ENCODE measurements around the gene EVI2B.
"Not testable (repeated sequence)": the region's sequence is repeated elsewhere in the genome, so short reads cannot be mapped to it uniquely, and the experiment has no call there.

Gene EVI2B

DNA sequence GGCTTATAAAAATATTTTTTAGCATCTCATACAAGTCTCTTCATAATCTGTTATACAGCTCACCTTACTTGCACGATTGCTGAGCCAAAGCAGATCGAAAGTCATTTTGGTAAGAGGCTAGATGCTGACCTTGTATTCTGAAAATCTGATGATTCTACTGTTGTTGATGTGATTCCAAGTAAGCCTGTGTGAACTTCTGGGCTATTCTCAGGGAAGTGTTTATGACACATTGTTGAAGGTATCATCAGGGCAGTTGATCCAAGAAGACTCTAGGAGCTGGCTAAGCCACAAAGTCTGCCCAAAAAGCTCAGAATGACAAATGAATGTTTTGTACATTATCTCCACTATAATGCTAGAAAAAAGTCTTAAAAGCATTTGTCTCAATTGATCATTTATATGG is 32.8 kb downstream of the EVI2B start:
- Histone ChIP-seq H3K4me1 (ENCODE audit: control insufficient read depth, insufficient read depth, low read length) (no peaks in the 10 kb centered on the region), H3K36me3 (ENCODE audit: control insufficient read depth, insufficient read depth, low read length) (no peaks in the 10 kb centered on the region), H3K4me3 (ENCODE audit: low read length) (no peak overlapping the region), H3K9me3 (ENCODE audit: control insufficient read depth, low read length) (no peaks in the 10 kb centered on the region), H3K27me3 (ENCODE audit: control insufficient read depth, insufficient read depth, low read length) (no peaks in the 10 kb centered on the region), H3K9ac (ENCODE audit: low read length) (no peak overlapping the region)

DNA sequence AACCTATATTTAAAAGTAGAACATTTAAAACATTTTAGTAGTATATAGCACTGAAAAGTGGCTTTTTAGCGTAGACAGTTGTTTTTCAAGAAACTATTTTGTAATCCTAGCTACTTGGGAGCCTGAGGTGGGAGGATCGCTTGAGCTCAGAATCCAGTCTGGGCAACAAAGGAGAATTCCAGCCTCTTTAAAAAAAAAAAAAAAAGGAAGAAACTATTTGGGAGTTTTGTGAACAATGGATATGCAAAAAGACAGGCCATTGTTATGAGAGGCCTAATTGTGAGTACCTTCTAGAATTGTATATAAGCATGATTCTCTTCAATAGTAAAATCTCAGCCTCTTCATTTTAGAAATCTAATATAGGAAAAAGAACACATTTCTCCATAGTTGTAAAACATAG is 34.5 kb downstream of the EVI2B start:
- Histone ChIP-seq H3K4me1 (ENCODE audit: control insufficient read depth, insufficient read depth, low read length) (no peaks in the 10 kb centered on the region), H3K36me3 (ENCODE audit: control insufficient read depth, insufficient read depth, low read length) (no peaks in the 10 kb centered on the region), H3K27me3 (ENCODE audit: control insufficient read depth, insufficient read depth, low read length) (no peaks in the 10 kb centered on the region), H3K9ac (ENCODE audit: low read length) (no peak overlapping the region), H3K9me3 (ENCODE audit: control insufficient read depth, low read length) (no peaks in the 10 kb centered on the region), H3K4me3 (ENCODE audit: low read length) (no peak overlapping the region)

DNA sequence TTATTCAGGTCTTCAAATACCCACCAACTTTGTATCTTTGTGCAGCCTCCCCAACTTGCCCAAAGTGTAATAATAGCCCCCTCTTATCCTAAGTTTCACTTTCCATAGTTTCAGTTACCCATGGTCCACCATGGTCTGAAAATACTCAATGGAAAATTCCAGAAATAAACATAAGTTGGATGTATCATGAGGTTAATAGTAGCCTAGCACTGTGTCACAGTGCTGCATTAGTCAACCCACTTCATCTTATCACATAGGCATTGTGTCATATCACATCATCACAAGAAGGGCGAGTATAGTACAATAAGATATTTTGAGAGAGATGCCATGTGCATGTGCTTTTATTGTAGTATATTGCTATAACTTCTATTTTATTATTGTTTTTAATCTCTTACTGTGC is 38.7 kb downstream of the EVI2B start:
- H3K4me1 ChIP-seq (ENCODE audit: control insufficient read depth, insufficient read depth, low read length) = no peaks in the 10 kb centered on the region
- H3K4me3 ChIP-seq (ENCODE audit: low read length) = no peak overlapping the region
- no peaks in the 10 kb centered on the region for H3K36me3 ChIP-seq (ENCODE audit: control insufficient read depth, insufficient read depth, low read length)
- H3K9me3 ChIP-seq (ENCODE audit: control insufficient read depth, low read length) = no peaks in the 10 kb centered on the region
- no peak overlapping the region for H3K9ac ChIP-seq (ENCODE audit: low read length)
- no peaks in the 10 kb centered on the region for H3K27me3 ChIP-seq (ENCODE audit: control insufficient read depth, insufficient read depth, low read length)

DNA sequence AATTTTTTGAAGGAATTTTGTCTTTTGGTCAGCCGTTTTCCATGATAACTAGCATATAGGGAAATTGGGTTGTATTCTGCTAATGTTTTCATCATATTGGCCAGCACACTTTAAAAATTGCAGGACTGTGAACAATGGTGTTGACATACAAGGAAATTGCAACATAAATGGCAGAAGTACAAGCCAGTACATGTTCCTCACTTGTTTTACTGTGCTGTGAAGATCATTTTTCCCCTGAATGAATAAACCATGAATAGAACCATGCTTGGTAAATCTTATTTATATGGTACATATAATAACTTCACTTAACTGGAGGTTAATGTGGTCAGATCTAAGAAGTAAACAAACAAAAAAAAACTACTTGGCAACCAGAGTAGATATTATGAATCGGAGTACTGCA is 39.6 kb downstream of the EVI2B start:
- Histone ChIP-seq H3K27me3 (ENCODE audit: control insufficient read depth, insufficient read depth, low read length) (no peaks in the 10 kb centered on the region), H3K4me1 (ENCODE audit: control insufficient read depth, insufficient read depth, low read length) (no peaks in the 10 kb centered on the region), H3K9me3 (ENCODE audit: control insufficient read depth, low read length) (no peaks in the 10 kb centered on the region), H3K4me3 (ENCODE audit: low read length) (no peak overlapping the region), H3K9ac (ENCODE audit: low read length) (no peak overlapping the region), H3K36me3 (ENCODE audit: control insufficient read depth, insufficient read depth, low read length) (no peaks in the 10 kb centered on the region)

DNA sequence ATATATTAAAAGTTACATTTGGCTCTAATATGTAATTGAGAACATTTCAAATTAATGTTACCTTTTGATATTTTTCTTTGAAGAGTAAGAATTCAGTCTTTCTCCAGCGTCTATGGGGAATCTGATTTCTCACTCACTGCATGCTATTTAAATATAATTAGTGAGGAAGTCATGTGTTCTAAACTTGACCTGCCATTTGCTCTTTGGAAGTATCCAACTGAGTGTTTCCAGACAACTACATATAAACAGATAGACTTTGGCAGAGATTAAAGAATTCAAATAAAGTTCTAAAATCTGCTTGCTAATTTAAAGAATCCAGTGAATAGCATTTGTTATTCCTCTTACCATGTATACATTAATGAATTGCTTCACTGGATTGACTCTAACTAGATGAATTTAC is 40.3 kb downstream of the EVI2B start:
- no peak overlapping the region for H3K9ac ChIP-seq (ENCODE audit: low read length)
- no peaks in the 10 kb centered on the region for H3K27me3 ChIP-seq (ENCODE audit: control insufficient read depth, insufficient read depth, low read length)
- H3K4me1 ChIP-seq (ENCODE audit: control insufficient read depth, insufficient read depth, low read length) = no peaks in the 10 kb centered on the region
- no peaks in the 10 kb centered on the region for H3K36me3 ChIP-seq (ENCODE audit: control insufficient read depth, insufficient read depth, low read length)
- no peaks in the 10 kb centered on the region for H3K9me3 ChIP-seq (ENCODE audit: control insufficient read depth, low read length)
- no peak overlapping the region for H3K4me3 ChIP-seq (ENCODE audit: low read length)

DNA sequence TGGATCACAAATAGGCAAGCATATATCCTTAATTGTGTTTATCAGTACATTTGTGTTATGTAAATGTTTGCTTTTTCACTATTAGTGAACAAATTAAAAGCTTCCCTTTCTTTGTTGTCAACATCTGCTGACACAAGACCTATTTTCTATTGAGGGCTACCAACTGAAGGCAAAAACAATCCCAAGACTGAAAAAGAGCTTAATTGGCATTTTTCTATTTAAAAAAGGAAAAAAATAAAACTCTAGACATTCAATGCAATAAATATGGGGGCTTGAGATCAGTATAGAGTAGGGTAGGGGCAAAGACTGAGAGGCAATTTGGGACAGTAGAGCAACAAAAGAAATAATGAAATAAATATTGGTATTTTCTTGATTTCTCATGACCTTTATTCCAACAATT is 41.1 kb downstream of the EVI2B start:
- Histone ChIP-seq H3K36me3 (ENCODE audit: control insufficient read depth, insufficient read depth, low read length) (no peaks in the 10 kb centered on the region), H3K4me1 (ENCODE audit: control insufficient read depth, insufficient read depth, low read length) (no peaks in the 10 kb centered on the region), H3K4me3 (ENCODE audit: low read length) (no peak overlapping the region), H3K27me3 (ENCODE audit: control insufficient read depth, insufficient read depth, low read length) (no peaks in the 10 kb centered on the region), H3K9me3 (ENCODE audit: control insufficient read depth, low read length) (no peaks in the 10 kb centered on the region), H3K9ac (ENCODE audit: low read length) (no peak overlapping the region)

DNA sequence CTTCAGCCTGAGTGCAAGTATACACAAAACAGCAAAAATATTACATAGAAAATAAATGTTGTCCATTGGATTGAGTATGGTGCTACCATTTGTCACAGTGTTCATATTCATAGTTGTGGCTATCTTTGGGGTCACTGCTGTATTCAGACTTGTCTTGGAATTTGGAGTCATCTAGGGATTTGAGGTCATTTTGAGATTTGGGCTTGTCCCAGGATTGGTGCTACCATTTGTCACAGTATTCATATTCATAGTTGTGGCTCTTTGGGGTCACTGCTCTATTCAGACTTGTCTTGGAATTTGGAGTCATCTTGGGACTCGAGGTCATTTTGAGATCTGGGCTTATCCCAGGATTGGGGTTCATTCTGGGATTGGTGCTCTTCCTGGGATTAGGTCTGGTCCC is 41.6 kb downstream of the EVI2B start:
- H3K27me3 ChIP-seq (ENCODE audit: control insufficient read depth, insufficient read depth, low read length) = no peaks in the 10 kb centered on the region
- H3K9me3 ChIP-seq (ENCODE audit: control insufficient read depth, low read length) = no peaks in the 10 kb centered on the region
- H3K36me3 ChIP-seq (ENCODE audit: control insufficient read depth, insufficient read depth, low read length) = no peaks in the 10 kb centered on the region
- H3K4me1 ChIP-seq (ENCODE audit: control insufficient read depth, insufficient read depth, low read length) = no peaks in the 10 kb centered on the region
- no peak overlapping the region for H3K9ac ChIP-seq (ENCODE audit: low read length)
- H3K4me3 ChIP-seq (ENCODE audit: low read length) = no peak overlapping the region

DNA sequence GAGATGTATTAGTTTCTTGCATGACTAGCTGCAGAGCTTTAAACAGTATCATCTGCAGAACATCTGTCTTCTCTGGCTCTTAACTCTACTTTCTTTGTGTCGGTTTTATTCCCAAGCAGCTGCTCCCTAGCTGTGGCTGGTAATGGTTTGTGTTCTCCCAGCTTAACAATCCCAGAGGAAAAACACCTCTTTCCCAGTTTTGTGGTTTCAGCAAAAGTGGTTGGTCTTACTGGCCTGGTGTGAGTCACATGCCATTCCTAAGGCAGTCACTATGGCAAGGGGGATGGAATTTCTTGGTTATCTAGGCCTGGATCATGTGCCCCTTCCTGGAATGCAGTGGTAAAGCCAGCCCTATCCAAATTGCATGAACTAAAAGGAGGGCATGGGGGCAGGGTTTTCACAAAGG is 44.3 kb downstream of the EVI2B start:
- no peak overlapping the region for H3K9ac ChIP-seq (ENCODE audit: low read length)
- no peaks in the 10 kb centered on the region for H3K36me3 ChIP-seq (ENCODE audit: control insufficient read depth, insufficient read depth, low read length)
- H3K4me3 ChIP-seq (ENCODE audit: low read length) = no peak overlapping the region
- H3K9me3 ChIP-seq (ENCODE audit: control insufficient read depth, low read length) = no peaks in the 10 kb centered on the region
- no peaks in the 10 kb centered on the region for H3K27me3 ChIP-seq (ENCODE audit: control insufficient read depth, insufficient read depth, low read length)
- no peaks in the 10 kb centered on the region for H3K4me1 ChIP-seq (ENCODE audit: control insufficient read depth, insufficient read depth, low read length)

DNA sequence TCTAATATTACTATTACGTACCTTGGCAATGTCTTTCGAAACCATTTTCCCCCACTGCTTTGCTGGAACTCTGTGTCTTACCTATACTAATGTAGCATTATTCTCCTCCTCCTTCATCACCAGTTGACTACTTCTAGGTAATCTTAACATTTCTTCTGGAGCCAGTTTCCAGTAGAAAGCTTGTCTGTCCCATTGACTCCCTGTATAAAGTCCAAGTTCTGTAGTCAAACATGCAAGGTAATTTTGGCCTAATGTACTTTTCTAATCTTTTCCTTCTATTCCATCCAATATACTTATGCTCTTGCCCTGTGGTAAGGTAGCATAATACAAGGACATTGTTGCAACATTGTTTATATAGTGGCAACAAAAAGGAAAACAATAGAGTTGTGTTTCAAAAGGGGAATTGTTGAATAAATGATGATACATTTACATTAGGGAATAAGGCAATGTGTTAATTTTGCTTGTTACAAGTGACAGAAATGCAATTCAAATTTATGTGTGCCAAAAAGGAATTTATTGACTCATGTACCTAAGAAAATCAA is 44.7 kb downstream of the EVI2B start:
- Histone ChIP-seq H3K36me3 (ENCODE audit: control insufficient read depth, insufficient read depth, low read length) (no peaks in the 10 kb centered on the region), H3K9ac (ENCODE audit: low read length) (no peak overlapping the region), H3K27me3 (ENCODE audit: control insufficient read depth, insufficient read depth, low read length) (no peaks in the 10 kb centered on the region), H3K4me3 (ENCODE audit: low read length) (no peak overlapping the region), H3K4me1 (ENCODE audit: control insufficient read depth, insufficient read depth, low read length) (no peaks in the 10 kb centered on the region), H3K9me3 (ENCODE audit: control insufficient read depth, low read length) (no peaks in the 10 kb centered on the region)

DNA sequence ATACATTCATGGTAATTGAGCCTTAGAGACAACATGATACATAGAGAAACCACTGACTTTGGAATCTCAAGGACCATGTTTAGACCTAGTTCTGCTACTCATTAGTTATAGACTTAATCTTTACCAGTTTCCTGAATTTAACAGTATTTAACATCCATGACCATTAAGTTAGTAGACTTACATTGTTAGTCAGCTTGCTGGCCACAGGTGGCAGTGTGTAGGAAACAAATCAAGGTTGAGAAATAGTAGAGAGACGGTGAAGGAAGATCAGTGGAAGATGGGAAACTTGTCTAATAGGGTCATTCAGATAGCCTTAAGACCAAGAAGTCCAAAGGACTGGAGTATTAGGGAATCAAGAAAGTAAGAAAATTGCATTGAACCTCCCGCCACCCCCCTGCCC is 47.8 kb downstream of the EVI2B start:
- H3K36me3 ChIP-seq (ENCODE audit: control insufficient read depth, insufficient read depth, low read length) = no peaks in the 10 kb centered on the region
- no peak overlapping the region for H3K4me3 ChIP-seq (ENCODE audit: low read length)
- no peaks in the 10 kb centered on the region for H3K27me3 ChIP-seq (ENCODE audit: control insufficient read depth, insufficient read depth, low read length)
- no peaks in the 10 kb centered on the region for H3K9me3 ChIP-seq (ENCODE audit: control insufficient read depth, low read length)
- H3K4me1 ChIP-seq (ENCODE audit: control insufficient read depth, insufficient read depth, low read length) = no peaks in the 10 kb centered on the region
- no peak overlapping the region for H3K9ac ChIP-seq (ENCODE audit: low read length)

DNA sequence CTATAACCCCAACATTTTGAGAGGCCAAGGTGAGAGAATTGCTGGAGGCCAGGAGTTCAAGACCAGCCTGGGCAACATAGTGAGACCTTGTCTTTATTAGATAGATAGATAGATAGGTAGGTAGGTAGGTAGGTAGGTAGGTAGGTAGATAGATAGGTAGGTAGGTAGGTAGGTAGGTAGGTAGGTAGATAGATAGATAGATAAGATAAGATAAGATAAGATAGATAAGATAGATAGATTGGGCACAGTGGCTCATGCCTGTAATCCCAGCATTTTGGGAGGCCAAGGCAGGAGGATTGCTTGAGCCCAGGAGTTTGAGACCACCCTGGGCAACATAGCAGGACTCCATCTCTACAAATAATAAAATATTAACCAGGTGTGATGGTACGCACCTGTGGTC is 50.9 kb downstream of the EVI2B start:
- not testable (repeated sequence) for H3K4me1 ChIP-seq (ENCODE audit: control insufficient read depth, insufficient read depth, low read length); H3K4me3 ChIP-seq (ENCODE audit: low read length); H3K9ac ChIP-seq (ENCODE audit: low read length); H3K36me3 ChIP-seq (ENCODE audit: control insufficient read depth, insufficient read depth, low read length); H3K27me3 ChIP-seq (ENCODE audit: control insufficient read depth, insufficient read depth, low read length); H3K9me3 ChIP-seq (ENCODE audit: control insufficient read depth, low read length)

DNA sequence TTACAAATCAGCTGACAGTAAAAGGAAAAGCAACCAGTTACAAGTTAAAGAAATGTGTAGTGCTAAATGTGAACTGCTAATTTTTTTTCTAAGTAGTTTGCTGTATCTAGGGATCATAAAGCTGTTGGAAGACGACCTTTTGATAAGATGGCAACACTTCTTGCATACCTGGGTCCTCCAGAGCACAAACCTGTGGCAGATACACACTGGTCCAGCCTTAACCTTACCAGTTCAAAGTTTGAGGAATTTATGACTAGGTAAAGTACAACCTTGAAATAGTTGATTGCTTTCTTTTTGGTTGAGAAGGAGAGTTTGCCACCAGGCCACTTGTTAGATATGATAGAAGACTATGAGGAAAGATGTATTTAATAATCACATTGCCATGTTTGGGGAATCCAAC is 52.3 kb downstream of the EVI2B start:
- H3K27me3 ChIP-seq (ENCODE audit: control insufficient read depth, insufficient read depth, low read length) = no peaks in the 10 kb centered on the region
- H3K4me1 ChIP-seq (ENCODE audit: control insufficient read depth, insufficient read depth, low read length) = no peaks in the 10 kb centered on the region
- no peaks in the 10 kb centered on the region for H3K36me3 ChIP-seq (ENCODE audit: control insufficient read depth, insufficient read depth, low read length)
- no peak overlapping the region for H3K4me3 ChIP-seq (ENCODE audit: low read length)
- H3K9ac ChIP-seq (ENCODE audit: low read length) = no peak overlapping the region
- no peaks in the 10 kb centered on the region for H3K9me3 ChIP-seq (ENCODE audit: control insufficient read depth, low read length)

DNA sequence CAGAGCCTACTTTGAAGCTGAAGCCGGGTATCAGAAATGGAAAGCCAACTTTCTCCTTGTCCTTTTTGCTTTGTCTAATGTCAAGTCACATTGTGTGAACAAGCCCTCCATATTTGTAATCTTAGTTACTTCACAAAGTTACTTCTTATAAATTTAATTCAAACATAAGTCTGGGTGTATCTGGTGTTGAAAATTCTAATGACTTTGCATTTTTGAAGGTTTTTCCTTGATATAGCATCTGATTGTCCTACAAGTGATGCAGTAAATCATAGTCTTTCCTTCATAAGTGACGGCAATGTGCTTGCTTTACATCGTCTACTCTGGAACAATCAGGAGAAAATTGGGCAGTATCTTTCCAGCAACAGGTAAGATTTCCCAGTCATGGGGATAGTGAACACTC is 53.7 kb downstream of the EVI2B start:
- no peak overlapping the region for H3K4me3 ChIP-seq (ENCODE audit: low read length)
- H3K36me3 ChIP-seq (ENCODE audit: control insufficient read depth, insufficient read depth, low read length) = no peaks in the 10 kb centered on the region
- H3K9me3 ChIP-seq (ENCODE audit: control insufficient read depth, low read length) = no peaks in the 10 kb centered on the region
- H3K9ac ChIP-seq (ENCODE audit: low read length) = no peak overlapping the region
- no peaks in the 10 kb centered on the region for H3K27me3 ChIP-seq (ENCODE audit: control insufficient read depth, insufficient read depth, low read length)
- no peaks in the 10 kb centered on the region for H3K4me1 ChIP-seq (ENCODE audit: control insufficient read depth, insufficient read depth, low read length)
